Transverse colon (tissue), 4 donors: ENCODE measurements around the gene HAS3.

Experiments
- POLR2AphosphoS5 ChIP-seq, 3 donors: sonication (generic); formaldehyde crosslinking; IDR thresholded peaks; one replicate each; pipeline ENCODE4 v1.6.1; 2016; ENCODE audit warnings: antibody characterized with exemption in 3 of 3
- TF ChIP-seq, protein P1 (sequence below), 5 experiments: fragments of 200-600 bp in 3 of 5; fragments of 450-650 bp in 2 of 5; sonication (generic) in 3 of 5; IDR thresholded peaks; 1 replicate in 2 of 5; 2 replicates in 3 of 5; pipeline ENCODE4 v1.5.1; 2016 to 2017; ENCODE audit warnings: antibody characterized with exemption in 5 of 5, inconsistent platforms in 3 of 5, mild to moderate bottlenecking in 2 of 5, moderate library complexity in 1 of 5

DNA sequence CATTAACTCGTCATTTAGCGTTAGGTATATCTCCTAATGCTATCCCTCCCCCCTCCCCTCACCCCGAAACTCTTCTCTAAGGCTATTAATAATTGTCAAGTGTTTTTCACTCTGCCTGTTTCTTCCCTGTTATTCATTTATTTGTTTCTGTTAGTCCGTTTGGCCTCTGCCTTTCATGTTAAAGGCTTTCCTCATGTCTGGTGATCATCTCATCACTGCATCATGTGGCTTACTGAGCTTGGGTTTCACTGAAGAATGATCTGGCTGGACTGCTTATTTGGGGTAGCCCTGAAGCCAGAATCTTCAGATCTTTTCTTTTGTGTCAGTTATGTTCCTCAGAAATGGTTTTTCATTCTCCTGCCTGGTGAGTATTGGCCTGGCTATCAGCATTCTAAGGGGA lies 36.5 kb downstream of the HAS3 start:
- TF ChIP-seq, protein P1, sequence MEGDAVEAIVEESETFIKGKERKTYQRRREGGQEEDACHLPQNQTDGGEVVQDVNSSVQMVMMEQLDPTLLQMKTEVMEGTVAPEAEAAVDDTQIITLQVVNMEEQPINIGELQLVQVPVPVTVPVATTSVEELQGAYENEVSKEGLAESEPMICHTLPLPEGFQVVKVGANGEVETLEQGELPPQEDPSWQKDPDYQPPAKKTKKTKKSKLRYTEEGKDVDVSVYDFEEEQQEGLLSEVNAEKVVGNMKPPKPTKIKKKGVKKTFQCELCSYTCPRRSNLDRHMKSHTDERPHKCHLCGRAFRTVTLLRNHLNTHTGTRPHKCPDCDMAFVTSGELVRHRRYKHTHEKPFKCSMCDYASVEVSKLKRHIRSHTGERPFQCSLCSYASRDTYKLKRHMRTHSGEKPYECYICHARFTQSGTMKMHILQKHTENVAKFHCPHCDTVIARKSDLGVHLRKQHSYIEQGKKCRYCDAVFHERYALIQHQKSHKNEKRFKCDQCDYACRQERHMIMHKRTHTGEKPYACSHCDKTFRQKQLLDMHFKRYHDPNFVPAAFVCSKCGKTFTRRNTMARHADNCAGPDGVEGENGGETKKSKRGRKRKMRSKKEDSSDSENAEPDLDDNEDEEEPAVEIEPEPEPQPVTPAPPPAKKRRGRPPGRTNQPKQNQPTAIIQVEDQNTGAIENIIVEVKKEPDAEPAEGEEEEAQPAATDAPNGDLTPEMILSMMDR (IDR thresholded peaks at IDR 0.05), result no peak
- no peak for TF ChIP-seq POLR2AphosphoS5 (IDR thresholded peaks at IDR 0.05)
